A673 (cell line): ENCODE results near the gene ZWILCH. TPM values are rescaled to one million over a fixed set of nuclear protein-coding genes. Genes with fewer than 3 reads are reported as not detected.

Experiments used
- BruUV-seq: library from RNA; stranded (reverse); fragments of 400-500 nt; replicated peaks from 2 replicates; lab custom pipeline; 2021; lab: Mats Ljungman, UMichigan
- CTCF ChIA-PET: fragments of 300-600 bp; sonication (Branson Sonifier 250); formaldehyde crosslinking; loops from one replicate; lab custom pipeline; 2022; ENCODE audit warnings: antibody characterized with exemption; lab: Charles Lee
- POLR2A ChIA-PET: fragments of 300-600 bp; sonication (Branson Sonifier 250); formaldehyde crosslinking; loops from one replicate; lab custom pipeline; 2022; ENCODE audit warnings: antibody characterized with exemption; ENCODE audit not compliant: low non-redundant PET; lab: Charles Lee
- DNase-seq: peaks from one replicate; pipeline ENCODE4 v3.0.0-alpha.2; 2015; ENCODE audit warnings: low spot score
- H3K27ac ChIP-seq: fragments of 200-600 bp; sonication (generic); 2 replicates; pipeline ENCODE4 v1.5.1; 2016; ENCODE audit warnings: mixed run types, low read depth, mild to moderate bottlenecking, mixed read lengths, antibody characterized with exemption, low read length; ENCODE audit not compliant: poor library complexity, severe bottlenecking
- H3K27me3 ChIP-seq: fragments of 200-600 bp; sonication (generic); replicated peaks from 2 replicates; pipeline ENCODE4 v1.6.1; 2017; ENCODE audit warnings: mixed run types, low read depth, mild to moderate bottlenecking, mixed read lengths, antibody characterized with exemption, low read length; ENCODE audit not compliant: insufficient read depth, poor library complexity
- H3K36me3 ChIP-seq: fragments of 200-600 bp; sonication (generic); 2 replicates; pipeline ENCODE4 v1.6.1; 2016; ENCODE audit warnings: mixed run types, mild to moderate bottlenecking, mixed read lengths, antibody characterized with exemption, low read length; ENCODE audit not compliant: insufficient read depth, poor library complexity, severe bottlenecking
- H3K4me1 ChIP-seq: fragments of 200-600 bp; sonication (generic); 2 replicates; pipeline ENCODE4 v1.6.1; 2017; ENCODE audit warnings: mixed run types, mild to moderate bottlenecking, mixed read lengths, antibody characterized with exemption, low read length; ENCODE audit not compliant: insufficient read depth, poor library complexity, severe bottlenecking
- H3K4me3 ChIP-seq: fragments of 200-600 bp; sonication (generic); 2 replicates; pipeline ENCODE4 v1.5.1; 2016; ENCODE audit warnings: low read depth, mixed run types, mild to moderate bottlenecking, mixed read lengths, low read length; ENCODE audit not compliant: poor library complexity, severe bottlenecking
- H3K9me3 ChIP-seq: fragments of 200-600 bp; sonication (generic); 2 replicates; pipeline ENCODE4 v1.6.1; 2016; ENCODE audit warnings: mixed run types, low read depth, mild to moderate bottlenecking, mixed read lengths, antibody characterized with exemption, low read length; ENCODE audit not compliant: poor library complexity, severe bottlenecking
- CTCF ChIP-seq: fragments of 300-800, 200-600 bp; sonication (generic); conservative IDR thresholded peaks from 2 replicates; pipeline ENCODE4 v1.5.1; 2017; ENCODE audit warnings: low read depth, mild to moderate bottlenecking, antibody characterized with exemption, low read length, moderate library complexity, mixed read lengths
- EZH2 ChIP-seq: fragments of 200-600 bp; sonication (generic); IDR thresholded peaks from 2 replicates; pipeline ENCODE4 v1.6.1; 2017; ENCODE audit warnings: borderline replicate concordance, low read depth, mild to moderate bottlenecking, mixed read lengths, antibody characterized with exemption, low read length; ENCODE audit not compliant: poor library complexity, severe bottlenecking
- intact Hi-C: fragments of 100-400 bp; cut with micrococcal nuclease; formaldehyde crosslinking; loops from one replicate; pipeline ENCODE4 v1.10.0; 2022; ENCODE audit not compliant: unreplicated experiment
- total RNA-seq: library from RNA; stranded (reverse); gene quantifications from 2 replicates; pipeline ENCODE4 v1.2.3, GENCODE V29; 2021

Gene ZWILCH
- total RNA-seq, 1 experiment from 2014 or later, result 36.3 TPM

GRCh38 chr15:66558271-66558670 is 53.1 kb downstream of the ZWILCH start:
- CTCF ChIA-PET, result no interaction called here
- no TSS peak for BruUV-seq
- TF ChIP-seq CTCF (no peak), EZH2 (no peak)
- H3K36me3 ChIP-seq, result no peaks in the 10 kb centered on the region
- H3K9me3 ChIP-seq, result no peaks in the 10 kb centered on the region
- intact Hi-C loops, result no loop called here
- no peak overlapping the region for H3K4me3 ChIP-seq
- no peaks in the 10 kb centered on the region for H3K4me1 ChIP-seq
- POLR2A ChIA-PET, result no interaction called here
- no peaks in the 10 kb centered on the region for H3K27me3 ChIP-seq
- no peak for DNase-seq
- H3K27ac ChIP-seq, result no peak overlapping the region

- no peak for TF ChIP-seq EZH2
- Histone ChIP-seq H3K9me3 (no peaks in the 10 kb centered on the region), H3K27ac (no peak overlapping the region), H3K4me1 (no peaks in the 10 kb centered on the region), H3K4me3 (no peak overlapping the region), H3K27me3 (no peaks in the 10 kb centered on the region), H3K36me3 (no peaks in the 10 kb centered on the region)
- intact Hi-C loops, result no loop called here
- POLR2A ChIA-PET, result no interaction called here
- no peak for DNase-seq
- CTCF ChIA-PET, result no interaction called here
- no TSS peak for BruUV-seq
Measured at GRCh38 chr15:66560856-66561525, 55.9 kb downstream of the ZWILCH start.

GRCh38 chr15:66563126-66563525 is 58.0 kb downstream of the ZWILCH start:
- Histone ChIP-seq H3K36me3 (no peaks in the 10 kb centered on the region), H3K4me3 (no peak overlapping the region), H3K27ac (no peak overlapping the region), H3K9me3 (no peaks in the 10 kb centered on the region), H3K4me1 (no peaks in the 10 kb centered on the region), H3K27me3 (no peaks in the 10 kb centered on the region)
- ChIA-PET POLR2A (no interaction called here), CTCF (no interaction called here)
- no peak for DNase-seq
- intact Hi-C loops, result no loop called here
- BruUV-seq, result no TSS peak
- TF ChIP-seq CTCF, result no peak
- TF ChIP-seq EZH2, result no peak
